HepG2 (cell line): Measurements from ENCODE around the gene MXD1.

ENCODE experiments used
- CTCF ChIP-seq: sonication (generic); formaldehyde crosslinking; IDR thresholded peaks from 2 replicates; pipeline ENCODE4 v1.5.0; 2020; ENCODE audit warnings: mild to moderate bottlenecking, missing genetic modification reagents, moderate library complexity
- ESRRA ChIP-seq: sonication (generic); formaldehyde crosslinking; IDR thresholded peaks from 2 replicates; pipeline ENCODE4 v1.5.1; 2020; ENCODE audit warnings: mild to moderate bottlenecking, low read depth, missing genetic modification reagents
- IKZF4 ChIP-seq: sonication (generic); formaldehyde crosslinking; IDR thresholded peaks from 2 replicates; pipeline ENCODE4 v1.5.1; 2020; ENCODE audit warnings: borderline replicate concordance, mild to moderate bottlenecking, low read depth, missing genetic modification reagents; ENCODE audit errors: not compliant biosample characterization
- NR3C1 ChIP-seq: sonication (generic); formaldehyde crosslinking; IDR thresholded peaks from 2 replicates; pipeline ENCODE4 v1.4.0; 2020; ENCODE audit warnings: missing genetic modification reagents
- ZBTB1 ChIP-seq: sonication (generic); formaldehyde crosslinking; IDR thresholded peaks from 2 replicates; pipeline ENCODE4 v1.4.0; 2020; ENCODE audit warnings: missing genetic modification reagents, borderline replicate concordance

- TF ChIP-seq ESRRA (CRISPR knock-in tag) (no peak), NR3C1 (no peak), ZBTB1 (no peak), CTCF (CRISPR knock-in tag) (no peak), IKZF4 (no peak)
Observed at GRCh38 chr2:69957965-69958364, 43.1 kb downstream of the MXD1 start.
